SHP77 (cell line): ENCODE measurements around the gene CLDN6.

ENCODE experiments used
- DNase-seq, 2 experiments: peaks; one replicate each; lab custom pipeline; 2025; lab: John Stamatoyannopoulos, UW

Gene CLDN6

DNA sequence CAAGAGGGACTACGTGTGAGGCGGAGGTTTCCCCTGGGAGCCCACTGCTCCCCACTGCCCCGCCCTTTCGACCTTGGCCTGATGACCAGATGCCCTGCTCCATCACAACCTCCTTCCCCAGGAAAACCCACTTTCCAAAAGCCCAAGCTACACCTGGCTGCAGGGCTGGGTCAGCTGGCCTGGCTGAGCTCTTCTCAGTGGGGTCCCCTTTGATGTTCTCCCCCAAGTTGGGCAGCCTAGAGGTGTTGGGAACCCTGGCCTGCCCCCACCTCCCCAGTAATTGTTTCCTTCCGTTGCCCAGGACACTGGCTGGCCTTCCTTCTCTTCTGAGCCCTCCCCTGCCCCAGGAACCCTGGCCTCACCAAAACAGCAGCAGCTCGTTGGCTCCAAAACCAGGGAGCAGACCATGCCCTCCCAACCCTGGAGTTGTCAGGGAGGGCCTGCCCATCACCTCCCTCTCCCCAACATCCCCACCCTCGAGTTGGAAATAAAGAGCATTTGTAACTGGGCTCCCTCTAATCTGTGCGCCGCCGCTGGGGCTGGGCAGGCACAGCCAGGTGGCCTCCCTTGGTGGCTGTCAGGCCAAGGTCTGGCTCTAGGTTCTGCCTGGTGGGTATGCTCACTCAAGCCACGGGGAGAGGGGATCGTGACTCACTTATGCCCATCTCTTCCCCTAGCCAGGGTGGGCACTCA is 3.8 kb downstream of the CLDN6 start:
- no peak for DNase-seq

DNA sequence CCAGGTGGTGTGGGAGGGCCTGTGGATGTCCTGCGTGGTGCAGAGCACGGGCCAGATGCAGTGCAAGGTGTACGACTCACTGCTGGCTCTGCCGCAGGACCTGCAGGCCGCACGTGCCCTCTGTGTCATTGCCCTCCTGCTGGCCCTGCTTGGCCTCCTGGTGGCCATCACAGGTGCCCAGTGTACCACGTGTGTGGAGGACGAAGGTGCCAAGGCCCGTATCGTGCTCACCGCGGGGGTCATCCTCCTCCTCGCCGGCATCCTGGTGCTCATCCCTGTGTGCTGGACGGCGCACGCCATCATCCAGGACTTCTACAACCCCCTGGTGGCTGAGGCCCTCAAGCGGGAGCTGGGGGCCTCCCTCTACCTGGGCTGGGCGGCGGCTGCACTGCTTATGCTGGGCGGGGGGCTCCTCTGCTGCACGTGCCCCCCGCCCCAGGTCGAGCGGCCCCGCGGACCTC is 4.5 kb downstream of the CLDN6 start:
- DNase-seq = no peak

DNA sequence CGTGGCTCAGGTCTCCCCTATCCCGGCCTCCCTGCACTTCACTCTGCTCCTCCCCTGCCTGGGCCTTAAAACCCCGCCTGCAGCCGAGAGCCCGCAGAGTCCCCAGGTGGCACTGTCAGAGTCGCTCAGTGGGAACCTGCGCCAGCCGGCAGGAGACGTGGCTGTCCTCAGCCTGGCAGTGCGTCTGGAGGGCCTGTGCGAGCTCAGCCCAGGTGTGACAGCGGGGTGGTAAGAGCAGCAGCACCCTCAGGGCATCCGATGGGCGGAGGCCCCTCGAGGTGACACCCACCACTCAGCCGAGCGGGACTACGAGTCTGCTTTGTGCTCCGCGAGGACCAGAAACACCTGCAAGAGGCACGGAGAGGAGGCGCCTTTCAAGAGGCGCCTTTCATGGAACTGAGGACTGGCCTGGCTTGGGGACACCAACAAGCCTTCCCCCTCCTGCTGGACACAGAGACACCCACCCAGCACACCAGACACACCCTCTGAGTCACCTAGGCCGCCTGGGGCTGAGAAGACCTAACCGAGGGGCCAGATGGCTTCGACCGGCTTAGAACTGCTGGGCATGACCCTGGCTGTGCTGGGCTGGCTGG is 5.1 kb downstream of the CLDN6 start, which contains the start of gene CLDN9:
TSS of gene CLDN9 (plus strand) at position 96 of the 593 bp plus-strand sequence. CDS start at position 536, 440 bp downstream.
- DNase-seq = no peak

DNA sequence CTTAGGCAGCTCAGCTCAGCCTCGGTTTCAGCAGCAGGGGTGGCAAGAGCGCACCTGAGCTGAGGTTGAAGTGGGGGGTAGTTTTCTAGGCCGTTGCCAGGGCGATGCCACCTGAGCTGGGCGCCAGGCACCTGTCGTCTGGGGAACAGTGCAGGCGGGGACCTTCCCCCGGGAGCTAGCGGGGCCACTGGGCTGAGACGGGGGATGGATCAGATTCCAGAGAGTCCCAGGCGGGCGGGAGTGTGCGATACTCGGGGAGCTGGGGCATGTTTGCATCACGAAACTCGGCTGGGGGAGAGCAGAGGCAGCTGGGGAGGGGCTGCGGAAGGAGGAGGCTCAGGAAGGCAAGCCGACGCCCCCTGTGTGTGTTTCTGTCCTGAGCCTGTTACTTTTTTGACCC is 5.7 kb downstream of the CLDN6 start:
- no peak for DNase-seq

DNA sequence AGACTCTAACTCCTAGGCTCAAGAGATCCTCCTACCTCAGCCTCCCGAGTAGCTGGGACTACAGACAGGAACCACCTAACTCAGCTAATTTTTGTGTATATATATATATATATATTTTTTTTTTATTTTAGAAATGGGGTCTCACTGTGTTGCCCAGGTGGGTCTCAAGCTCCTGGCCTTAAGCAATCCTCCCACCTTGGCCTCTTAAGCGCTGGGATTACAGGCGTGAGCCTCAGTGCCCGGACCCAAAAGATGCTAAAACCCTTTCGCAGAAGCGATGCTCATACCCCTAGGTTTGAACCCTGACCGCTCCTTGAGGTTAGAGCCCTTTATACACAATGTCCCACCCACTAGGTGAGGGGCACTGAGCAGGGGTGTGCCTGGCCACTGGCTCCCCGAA is 7.5 kb downstream of the CLDN6 start:
- no peak for DNase-seq

DNA sequence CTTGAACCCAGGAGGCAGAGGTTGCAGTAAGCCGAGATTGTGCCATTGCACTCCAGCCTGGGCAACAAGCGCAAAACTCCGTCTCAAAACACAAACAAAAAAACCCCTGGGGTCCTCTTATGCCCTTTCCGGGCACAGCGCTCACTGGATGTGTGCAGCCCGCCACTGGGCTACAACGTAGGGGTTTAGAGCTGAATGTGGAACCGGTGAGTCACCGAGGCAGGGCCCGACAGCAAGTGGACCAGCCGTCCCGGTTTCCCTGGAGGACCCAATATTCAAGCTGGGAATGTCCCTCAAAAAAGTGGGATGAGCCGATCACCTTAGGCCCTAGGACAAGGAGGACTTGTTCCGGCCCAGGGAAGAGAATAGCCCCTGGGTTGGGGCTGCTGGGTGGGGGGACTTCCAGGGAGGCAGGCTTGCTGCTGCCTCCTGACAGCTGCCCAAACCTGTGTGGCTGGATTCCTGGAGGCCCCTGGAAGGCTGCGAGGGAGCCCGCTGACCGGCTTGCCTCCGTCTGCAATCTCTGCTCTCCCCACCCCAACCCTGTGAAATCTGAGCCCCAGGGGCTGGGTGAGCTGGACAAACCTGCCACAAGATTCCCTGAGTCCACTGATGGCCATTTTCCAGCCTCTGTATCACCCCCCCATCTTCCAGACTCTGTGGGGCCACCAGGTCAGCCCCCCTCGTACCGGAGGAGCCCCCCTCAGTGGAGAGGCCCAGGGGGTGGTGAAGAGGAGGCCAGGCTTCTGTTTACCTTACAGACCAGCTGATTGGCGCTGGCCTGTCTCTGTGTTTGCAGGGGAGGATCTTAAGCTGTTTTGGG is 8.2 kb downstream of the CLDN6 start:
- no peak for DNase-seq

DNA sequence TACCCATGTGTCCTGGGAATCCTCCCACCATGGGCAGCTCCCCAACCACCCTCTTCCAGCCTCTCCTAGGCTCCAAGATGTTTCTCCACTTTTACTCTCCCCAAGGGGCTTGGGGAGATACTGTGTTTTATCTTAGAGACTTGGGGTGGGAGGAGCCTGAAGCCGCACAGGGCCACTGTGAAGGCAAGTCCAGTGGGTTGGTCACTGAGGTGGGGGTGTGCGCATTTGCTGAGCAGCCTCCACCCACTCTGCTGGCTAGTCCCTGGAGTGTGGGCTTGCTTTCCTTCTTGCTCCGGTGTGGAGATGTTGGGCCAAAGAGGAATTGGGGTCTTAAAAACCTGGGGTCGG is 9.3 kb downstream of the CLDN6 start:
- no peak for DNase-seq

DNA sequence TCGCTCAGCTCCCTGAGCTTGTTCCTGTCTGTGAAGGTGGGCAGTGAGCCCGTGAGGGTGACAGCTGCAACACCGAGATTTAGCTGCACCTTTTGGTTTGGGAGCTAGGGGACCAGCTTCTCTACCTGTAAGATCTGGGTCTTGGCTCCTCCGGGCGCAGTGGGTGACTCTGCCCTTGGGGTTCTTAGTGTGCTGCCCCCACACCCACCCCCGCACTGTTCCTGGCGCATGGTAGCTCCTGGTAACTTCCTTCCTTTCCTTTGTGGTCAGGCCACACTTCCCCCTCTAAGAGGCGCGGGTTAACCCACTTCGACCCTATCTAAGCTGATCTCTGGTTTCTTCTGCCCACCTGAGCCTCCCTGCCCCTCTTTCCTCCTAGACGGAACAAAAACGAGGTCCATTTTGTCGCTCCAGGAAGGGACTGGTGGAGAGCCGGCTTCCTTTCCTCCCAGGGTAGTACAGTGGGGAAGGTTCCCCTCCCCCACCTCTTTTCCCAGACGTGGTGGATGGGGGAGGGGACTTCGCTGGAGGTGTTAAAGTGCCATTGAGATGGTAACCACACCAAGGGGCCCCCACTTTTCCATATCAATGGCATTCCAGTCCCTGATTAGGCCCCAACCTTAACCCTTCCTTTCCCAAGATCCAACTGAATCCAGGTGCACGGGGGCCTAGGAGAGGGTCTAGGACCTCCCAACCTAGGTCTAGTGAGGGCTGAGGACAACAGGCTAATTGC is 9.9 kb downstream of the CLDN6 start:
- no peak for DNase-seq

DNA sequence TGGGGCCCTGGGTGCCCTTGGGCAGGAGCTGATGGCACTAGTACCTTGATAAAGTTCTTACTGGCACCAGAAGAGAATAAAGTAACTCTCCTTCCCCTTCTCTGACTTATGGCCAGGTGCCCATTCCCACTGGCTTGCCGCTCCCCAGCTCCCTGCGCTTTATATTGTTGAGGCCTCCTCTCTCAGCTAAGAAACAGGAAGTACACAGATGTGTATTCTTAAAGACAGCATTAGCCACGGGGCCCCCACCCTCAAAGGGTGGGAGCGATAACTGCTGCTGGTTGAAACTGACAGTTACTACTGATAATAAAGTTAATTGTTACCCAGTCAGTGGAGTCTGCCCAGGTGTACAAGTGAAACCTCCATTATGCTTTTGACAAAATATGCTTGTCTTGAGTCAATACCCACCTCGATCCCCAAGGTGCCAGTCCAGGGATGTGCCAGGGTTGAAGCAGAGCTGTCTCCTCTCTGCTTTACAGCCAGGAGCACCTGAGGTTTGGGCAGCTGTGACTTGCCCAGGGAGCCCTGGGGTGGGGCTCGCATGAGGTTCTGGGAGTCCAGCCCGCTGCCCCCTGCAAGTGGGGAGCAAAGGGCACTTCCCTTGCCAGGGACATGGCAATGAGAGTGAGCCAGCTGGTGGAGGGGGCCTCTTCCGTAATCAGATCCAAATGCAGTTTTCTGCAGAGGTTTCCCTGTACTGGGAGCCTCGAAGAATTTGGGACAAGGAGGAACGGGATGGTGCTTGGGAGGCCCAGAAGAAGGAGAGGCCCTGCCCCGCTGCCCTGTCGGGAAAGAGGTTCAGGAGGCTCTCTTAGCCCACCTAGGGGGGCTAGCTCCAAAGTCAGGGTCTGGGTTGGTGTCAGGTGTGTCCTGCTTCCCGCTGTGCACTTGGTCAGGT is 10.7 kb downstream of the CLDN6 start:
- DNase-seq = no peak

DNA sequence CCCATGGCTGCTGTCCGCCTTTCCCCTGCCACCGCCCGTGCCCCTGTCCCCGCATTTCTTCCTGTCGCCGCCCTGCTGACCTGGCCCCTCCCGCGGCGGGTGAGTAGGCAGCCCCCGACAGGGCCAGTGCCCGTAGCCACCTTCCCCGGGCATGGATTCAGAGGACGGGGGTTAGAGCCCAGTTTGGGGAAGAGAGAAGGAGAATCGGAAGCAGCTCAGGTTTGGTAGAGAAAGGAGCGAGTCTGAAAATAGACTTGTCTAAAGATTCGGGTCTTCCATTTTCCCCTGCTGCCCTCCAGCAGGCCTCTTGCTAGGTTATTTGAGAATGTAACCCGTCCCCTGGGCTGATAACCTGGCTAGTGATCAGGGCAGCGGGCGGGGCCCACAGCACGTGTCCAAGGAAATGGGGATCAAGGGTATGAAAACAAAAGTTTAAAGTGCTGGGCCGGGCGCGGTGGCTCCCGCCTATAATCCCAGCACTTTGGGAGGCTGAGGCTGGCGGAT is 13.2 kb downstream of the CLDN6 start:
- no peak for DNase-seq

DNA sequence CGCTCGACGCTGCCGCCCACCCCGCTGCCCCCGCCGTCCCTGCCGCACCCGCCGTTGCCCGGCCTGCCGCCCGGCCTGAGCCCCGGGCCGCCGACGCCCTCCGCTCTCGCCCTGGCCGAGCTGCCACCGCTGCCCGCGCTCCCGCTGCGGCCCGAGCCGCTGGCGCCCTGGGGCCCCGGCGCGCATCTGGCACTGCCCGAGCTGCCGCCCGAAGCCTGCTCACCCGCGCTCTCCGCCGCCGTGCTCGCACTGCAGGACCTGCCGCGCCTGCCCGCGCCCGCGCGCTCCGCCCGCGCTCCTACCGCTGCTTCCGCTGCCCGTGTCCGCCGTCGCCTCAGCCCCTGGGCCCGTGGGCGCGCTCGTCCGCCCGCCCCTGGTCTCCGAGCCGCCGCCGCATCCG is 13.7 kb downstream of the CLDN6 start:
- no peak for DNase-seq

DNA sequence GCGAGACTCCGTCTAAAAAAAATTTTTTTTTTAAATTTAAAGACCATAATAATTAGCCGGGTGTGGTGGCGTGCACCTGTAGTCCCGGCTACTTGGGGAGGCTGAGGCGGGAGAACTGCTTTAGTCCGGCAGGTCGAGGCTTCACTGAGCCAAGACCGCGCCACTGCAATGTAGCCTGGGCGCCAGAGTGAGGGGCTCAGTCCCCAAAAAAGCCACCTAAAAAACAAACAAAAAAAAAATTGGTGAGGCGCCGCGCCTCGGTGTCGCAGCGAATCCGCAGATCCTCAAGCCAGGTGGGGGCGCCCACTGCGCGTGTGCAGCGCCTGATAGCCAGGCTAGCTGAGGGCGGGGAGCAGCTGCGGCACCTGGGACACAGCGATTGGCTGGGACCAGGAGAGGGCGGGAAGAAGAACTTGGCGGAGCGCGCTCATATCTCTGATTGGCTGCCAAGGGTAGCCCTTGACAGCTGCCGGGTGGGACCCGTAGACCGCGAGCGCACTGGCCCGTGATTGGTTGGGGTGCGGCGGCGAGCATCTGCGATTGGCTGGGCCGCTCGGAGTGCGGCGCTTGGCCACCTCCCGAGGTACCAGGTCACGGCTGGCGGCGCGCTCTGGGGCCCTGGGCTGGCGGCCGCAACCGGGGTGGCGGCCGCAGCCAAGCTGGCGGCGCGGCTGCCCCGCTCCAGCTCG is 14.3 kb downstream of the CLDN6 start:
- peak; percentile 97 to 98 for DNase-seq

DNA sequence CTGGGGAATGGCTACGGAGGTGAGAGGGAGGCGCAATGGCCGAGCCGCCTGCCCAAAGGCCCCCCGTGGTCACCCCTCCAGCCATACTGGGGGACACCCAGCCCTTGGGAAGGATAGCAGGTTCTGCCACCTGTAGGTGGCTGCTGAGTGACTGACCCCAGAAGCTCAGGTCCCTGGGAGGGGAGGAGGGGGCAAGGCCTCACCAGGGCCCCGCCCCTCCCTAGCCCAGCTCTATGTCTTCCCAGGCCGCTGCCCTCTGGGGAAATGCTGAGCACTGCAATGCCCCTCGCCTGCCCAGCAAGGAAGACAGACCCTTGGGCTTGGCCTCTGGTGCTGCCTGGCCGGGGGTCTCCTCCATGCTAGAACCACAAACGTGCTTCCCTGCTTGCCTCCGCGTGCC is 16.7 kb downstream of the CLDN6 start:
- no peak for DNase-seq

DNA sequence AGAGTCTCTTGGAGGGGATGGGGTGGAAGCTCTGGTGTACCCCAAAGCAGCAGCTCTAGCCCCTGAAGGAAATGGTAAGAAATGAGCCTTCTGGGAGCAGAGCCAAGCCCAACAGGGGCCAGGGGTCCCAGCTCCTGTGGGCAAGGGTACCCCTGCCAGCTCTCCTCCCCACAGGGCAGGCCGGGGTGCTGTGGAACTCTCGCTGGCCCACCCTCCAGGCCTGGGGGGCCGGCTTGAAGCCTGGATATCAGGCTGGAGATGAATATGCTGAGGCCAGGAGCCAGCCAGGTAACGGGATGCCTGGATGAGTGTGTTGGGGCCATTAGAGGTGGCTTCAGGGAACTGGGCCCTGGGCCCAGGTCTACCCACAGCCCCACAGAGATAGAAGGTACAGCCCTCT is 17.4 kb downstream of the CLDN6 start:
- DNase-seq = no peak

DNA sequence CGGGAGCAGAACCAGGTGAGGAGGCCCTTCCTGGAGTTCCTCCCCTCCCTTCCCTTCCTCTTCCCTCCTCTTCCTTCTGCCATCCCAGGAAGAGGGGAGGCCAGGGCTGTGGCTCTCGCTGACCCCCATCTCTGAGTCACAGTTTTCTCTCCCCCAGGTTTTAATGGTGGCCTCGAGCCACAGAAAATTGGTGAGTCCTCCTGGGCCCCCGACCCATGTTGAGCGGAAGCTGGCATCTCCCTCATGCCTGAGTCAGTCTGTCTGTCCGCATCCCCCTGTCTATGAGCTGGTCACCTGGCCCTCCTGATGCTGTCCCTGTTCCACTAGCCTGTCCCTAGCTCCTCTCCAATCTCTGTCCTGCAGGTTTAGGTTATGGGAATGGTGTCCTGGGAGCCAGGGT is 18.1 kb downstream of the CLDN6 start:
- DNase-seq = no peak

DNA sequence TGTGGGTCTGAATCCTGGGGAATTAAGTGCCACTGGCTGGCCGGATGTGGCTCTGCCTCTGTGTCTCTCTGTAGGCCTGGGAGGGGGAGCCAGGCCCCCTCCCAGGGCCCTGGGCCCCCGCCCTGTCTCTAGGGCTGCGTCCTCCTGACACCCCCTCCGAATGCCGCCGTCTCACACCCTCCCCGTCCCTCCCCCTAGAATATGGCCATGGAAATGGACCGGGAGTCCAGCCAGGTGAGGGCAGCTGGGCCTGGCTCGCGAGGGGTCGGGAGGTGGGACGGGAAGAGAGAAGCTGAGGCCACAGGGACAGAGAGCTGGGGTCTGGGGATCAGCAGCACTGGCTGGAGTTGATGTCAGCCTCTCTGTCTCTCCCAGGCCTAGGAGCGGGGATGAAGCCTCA is 21.7 kb downstream of the CLDN6 start:
- DNase-seq = no peak

DNA sequence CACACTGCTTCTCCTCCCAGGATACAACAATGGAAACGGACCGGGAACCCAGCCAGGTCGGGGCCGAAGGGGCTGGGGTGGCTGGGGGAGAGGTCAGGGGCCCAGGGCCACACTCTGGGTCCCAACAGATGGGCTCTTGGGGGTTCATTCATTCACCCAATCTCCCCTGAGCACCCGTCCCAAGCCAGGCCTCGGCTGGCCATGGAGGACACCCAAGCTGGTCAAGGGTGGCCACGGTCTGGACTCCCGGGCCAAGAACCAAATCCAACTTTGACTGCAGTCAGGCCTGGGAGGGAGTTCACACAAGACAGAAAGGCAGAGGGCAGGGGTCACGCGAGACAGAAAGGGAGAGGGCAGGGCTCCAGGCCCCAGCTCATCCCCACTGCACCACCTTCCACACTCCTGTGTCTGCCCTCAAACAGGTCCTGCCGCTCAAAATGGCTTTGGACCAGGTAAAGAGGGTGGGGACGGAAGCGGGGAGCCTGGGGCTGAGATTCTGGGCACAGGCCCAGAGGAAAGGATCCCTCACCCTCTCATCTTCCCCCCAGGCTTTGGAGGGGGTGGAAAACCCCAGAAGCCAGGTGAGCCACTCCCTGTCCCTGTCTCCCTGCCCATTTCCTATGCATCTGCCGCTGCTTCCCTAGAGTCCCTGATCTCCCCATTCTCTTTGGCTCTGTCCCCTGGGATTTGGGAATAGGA is 25.5 kb downstream of the CLDN6 start:
- DNase-seq = no peak

DNA sequence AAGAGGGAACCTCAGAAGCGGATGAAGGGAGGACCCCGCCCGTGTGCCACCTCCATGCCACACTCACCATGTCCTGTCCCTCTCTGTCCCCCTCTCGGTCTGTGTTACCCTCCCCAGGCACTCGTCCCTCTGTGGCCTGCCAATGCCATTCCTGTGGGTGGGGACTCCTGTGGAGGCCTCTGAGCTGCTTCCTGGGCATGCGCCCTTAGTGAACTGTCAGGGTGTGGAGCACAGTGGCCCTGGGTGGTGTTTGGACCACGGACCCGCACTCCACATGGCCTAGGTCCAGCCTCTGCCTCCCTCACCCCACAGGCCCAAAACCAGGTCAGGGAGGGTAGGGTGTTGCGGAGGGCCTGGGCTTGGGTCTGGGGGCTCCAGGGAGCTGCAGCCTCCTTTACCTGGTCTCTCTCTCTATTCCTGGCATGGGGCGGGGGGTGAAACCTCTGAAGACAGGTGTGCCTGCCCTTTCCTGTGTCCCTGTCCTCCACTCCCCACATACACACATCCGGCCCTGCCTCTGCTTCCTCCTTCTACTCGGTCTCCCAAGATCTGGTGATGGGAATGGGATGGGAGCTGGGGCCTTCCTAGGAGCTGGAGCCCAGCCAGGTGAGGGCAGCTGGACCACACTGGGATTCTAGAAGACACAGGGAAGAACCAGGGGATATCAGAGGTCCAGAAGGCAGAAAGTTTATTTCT is 26.3 kb downstream of the CLDN6 start:
- DNase-seq = no peak

DNA sequence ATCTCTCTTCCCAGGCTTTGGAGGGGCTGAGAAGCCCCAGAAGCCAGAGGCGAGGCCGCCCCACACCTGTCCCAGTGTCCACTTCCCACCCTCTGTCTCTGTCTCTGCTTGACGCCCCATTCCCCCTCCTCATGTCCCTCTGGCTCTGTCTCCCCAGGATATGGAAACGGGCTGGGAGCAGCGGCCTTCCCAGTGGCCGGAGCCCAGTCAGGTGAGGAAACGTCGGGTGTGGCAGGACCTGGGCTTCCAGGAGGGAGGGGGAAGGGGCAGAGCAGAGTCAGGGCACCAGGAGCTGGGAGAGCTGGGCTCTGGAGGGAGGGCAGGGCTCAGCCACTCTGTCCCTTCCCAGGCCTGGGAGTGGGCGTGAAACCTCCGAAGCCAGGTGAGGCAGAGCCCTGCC is 27.1 kb downstream of the CLDN6 start:
- DNase-seq = no peak
